HS-5 (cell line): ENCODE results near the gene CTAGE8.
"Not testable (repeated sequence)": the region's sequence is repeated elsewhere in the genome, so short reads cannot be mapped to it uniquely, and the experiment has no call there.

Experiments used
- DNase-seq: peaks from one replicate; pipeline ENCODE4 v3.0.0-alpha.2; 2012; ENCODE audit warnings: low read depth

CTAGE8 gene

DNA sequence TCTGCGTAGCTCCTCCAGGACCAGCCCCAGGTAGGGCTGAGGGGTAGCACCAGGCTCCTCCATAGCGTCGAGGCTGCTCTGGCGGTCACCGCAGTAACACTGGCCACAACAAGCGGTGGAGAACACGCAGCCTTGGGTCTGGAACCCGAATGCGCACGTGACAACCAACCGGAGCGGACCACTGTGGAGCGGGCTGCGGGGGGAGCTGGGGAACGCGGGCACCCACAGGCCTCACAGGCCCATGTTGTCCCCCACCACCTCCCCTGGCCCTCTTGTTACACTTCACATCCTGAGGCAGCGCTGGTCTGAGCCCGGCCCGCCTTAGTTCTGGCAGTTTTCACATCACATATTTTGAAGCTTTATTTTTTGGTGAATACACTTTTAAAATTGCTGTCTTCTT, at the start of gene CTAGE8:
Gene CTAGE8 (minus strand): TSS at position 101 of the 400 bp plus-strand sequence. CDS start 38 bp downstream, at position 63.
- DNase-seq: not testable (repeated sequence)

- not testable (repeated sequence) for DNase-seq
Measured at GRCh38 chr7:144317537-144317936, 48.4 kb upstream of the CTAGE8 start.

DNA sequence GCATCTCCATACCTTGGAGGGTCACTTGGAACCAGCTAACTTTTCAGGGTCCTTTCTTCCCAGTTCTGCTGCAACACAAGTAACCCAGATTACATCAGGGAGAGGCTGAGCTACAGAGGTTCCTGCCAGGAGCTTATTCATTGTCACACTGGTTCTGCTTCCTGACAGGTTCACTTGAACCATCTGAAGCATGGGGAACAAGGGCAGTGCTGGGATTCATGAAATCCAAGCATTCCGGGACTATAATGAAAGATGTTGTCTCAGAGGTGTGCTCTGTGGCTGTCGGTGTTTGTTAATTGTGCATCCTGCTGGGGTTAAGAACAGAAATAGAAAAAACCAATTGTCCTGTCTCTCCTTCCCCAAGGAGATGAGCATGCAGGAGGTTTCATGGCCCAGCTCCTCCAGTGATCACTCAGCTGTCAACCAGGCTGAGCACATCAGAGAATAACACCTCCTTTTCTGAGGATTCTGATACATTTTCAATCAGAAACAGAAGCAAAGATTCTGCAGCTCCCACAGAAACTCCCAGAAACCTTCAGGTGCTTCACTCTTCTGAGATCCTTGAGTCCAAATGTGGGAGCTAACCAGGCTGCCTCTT, 42.9 kb upstream of the CTAGE8 start, which contains the start of gene OR2A1:
Gene OR2A1 (plus strand): TSS at position 548 of the 598 bp plus-strand sequence. CDS start 5,706 bp downstream, outside the sequence.
- DNase-seq: not testable (repeated sequence)

DNA sequence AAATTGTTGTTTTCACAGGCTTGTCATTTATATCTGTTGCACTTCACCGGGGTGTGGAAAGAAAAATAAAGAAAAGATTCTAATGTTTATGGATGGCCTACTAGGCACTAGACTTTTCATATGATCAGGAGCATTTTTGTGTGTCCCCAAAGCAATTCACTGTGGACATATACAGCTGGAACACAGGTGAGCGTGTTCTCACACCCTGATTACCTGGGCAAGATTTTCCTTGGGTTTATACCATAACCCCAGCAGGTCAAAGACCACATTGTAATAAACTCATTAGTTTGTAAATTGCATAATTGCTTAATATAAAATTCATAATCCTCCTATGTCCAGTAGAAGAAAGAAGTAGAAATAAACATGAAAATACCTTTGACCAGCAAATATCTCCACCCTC, 42.1 kb upstream of the CTAGE8 start:
- not testable (repeated sequence) for DNase-seq

- DNase-seq: not testable (repeated sequence)
Measured at GRCh38 chr7:144309702-144310101, 40.6 kb upstream of the CTAGE8 start.

GRCh38 chr7:144305156-144305555, 36.1 kb upstream of the CTAGE8 start:
- not testable (repeated sequence) for DNase-seq

DNA sequence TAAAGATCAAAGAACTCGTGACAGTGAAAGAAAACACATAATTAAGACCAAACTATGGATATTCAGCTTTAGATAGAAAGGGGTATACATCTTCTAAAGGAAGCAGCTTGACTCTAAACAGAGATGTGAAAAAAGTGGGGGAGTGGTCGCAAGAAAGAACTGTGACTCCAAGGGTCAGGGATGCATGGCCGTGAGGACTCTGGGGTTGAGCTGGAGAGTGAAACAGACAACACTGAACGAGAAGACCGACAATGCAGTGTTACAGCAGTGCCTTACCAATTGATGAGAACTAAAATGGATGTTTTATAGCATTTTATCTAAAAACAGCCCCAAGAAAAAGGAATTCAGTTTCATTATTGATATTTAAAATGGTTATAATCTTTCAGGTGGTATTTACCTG, 34.5 kb upstream of the CTAGE8 start:
- DNase-seq: not testable (repeated sequence)

DNA sequence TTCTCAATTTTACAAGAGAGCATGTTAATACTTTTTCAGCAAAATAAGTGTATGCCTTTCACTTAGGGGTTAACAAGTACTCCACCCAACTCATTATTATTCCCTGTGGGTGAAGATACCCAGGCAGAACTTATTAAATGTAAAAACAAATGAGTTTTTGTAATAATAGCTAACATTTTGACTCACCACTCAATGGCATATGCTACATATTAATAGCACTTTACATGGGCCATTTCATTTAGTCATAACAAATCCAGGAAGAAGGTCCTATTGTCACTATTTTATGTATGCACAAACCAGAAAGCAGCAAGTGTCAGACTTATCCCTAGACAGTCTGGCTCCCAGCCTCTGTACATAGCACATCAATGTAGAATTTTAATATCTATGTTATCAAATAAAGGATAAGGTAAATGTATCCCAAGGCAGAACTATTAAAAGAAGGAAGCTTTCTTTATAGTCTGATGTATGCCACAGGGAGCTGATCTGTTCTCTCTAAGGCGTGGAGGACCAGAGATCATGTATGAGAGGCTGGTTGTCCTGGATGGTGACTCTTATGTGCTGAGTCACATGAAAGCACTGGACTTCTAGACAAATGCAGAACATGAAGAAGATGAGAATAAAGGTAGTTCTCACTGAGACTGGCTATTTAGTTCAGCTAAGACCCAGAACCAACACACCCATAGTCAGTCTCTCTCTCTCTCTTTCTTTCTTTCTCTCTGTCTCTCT, 33.7 kb upstream of the CTAGE8 start:
- not testable (repeated sequence) for DNase-seq

DNA sequence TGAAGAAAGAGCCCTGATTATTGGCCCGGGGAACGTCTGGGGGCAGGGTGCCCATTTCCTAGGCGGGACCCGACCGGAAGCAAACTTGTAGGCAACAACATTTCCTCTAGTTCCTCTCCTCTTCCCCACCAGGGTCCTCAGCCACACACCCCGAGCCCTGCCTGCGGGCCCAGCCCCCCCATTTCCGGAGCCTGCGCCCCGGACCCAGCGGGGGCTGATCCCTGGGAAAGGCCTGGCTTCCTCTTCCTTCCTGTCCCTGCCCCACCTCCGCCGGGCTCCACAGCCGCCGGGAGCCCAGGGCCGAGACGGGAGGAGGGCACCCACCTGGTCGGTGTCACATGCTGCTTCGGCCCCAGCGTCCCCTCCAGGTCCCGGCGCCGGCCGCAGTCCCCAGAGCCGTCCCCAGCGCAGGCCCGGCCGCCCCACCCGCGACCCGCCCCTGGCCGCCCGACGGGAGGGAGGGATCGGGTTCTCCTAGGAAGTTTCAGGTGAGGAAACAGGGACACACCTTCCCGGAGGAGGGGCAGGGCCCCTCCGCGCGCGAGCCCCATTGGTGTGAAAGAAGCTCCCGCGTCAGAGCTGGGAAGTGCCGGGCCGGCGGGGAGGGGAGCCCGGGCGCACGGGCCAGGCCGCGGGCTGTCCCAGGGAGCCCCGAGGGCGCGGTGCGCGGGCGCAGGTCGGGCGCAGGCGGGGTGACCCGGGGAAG, 24.9 kb upstream of the CTAGE8 start:
- DNase-seq: not testable (repeated sequence)

- DNase-seq: not testable (repeated sequence)
Measured at GRCh38 chr7:144292384-144293161, 23.5 kb upstream of the CTAGE8 start.

DNA sequence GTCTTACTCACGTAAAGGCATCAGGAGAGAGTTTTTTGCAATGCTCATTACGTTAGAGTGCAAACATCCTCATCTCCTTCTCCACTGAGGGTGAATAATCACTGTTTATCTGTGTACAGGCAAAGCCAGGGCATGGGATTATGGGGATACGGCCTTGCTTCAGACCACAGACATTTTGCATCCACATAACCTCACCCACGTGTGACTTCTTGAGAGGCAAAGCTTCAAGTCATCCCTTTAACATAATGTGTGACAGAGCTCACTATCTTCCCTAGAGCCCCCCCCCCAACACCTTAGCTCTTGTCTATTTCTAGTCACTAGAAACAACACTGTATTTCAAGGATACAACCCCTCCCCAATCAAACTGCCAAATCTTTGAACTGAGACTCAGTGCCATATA, 22.5 kb upstream of the CTAGE8 start:
- not testable (repeated sequence) for DNase-seq

- not testable (repeated sequence) for DNase-seq
Measured at GRCh38 chr7:144287171-144287784, 18.2 kb upstream of the CTAGE8 start.

- not testable (repeated sequence) for DNase-seq
Measured at GRCh38 chr7:144283716-144284115, 14.6 kb upstream of the CTAGE8 start.

DNA sequence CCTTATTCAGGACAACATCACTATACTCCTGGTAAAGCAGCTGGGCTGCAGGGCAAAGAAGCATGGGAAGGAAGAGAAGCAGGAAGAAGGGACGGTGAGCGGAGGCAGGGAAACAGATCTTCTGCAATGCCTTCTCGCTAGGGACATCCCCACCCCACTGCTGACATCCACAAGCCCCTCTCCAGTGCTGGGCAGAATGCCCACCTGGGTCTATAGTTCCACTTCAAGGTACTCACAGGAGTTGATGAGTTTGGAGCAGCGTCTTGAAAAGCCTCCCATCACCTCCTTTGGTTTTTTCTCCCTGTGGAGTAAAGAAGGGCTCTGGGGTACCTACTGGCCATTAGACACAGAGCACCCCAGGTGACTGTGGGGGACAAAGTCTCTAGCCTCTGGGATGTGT, 13.4 kb upstream of the CTAGE8 start:
- DNase-seq: not testable (repeated sequence)

DNA sequence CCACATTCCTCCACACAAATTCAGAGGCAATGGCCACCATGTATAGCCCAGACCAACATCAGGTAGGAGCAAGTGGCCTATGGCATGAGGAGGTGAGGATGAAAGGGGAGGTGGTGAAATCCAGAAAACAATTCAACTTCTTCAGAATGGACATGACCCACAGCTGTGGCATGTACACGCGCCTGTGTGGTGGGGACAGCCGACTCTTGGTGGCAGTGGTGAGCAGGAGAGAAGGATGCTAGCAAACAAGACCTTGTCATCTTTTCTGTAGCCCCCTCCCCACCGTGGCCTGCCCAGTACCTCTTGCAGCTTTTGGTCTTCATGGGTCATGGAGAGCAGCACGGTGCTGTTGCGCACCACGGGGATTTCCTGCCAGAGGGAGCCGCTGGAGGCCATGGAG, 12.9 kb upstream of the CTAGE8 start:
- DNase-seq: not testable (repeated sequence)

DNA sequence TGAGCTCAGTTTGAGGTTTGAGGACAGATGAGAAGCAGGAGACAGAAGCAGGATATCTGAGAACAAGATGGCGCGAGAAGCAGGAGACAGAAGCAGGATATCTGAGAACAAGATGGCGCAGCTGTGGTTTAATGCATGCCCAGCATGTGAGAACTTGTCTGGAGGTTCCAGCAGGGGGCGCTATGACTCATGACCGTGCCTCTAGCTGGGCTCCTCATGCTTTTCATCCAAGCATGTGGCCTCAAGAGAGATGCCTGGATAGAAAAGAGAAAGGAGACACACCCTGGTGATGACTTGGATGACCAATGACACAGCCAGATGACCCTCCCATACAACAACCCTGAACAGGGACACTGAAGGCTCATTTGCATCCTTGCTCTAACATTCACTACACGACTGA, 10.9 kb upstream of the CTAGE8 start:
- not testable (repeated sequence) for DNase-seq

GRCh38 chr7:144275281-144275680, 6.2 kb upstream of the CTAGE8 start:
- not testable (repeated sequence) for DNase-seq

DNA sequence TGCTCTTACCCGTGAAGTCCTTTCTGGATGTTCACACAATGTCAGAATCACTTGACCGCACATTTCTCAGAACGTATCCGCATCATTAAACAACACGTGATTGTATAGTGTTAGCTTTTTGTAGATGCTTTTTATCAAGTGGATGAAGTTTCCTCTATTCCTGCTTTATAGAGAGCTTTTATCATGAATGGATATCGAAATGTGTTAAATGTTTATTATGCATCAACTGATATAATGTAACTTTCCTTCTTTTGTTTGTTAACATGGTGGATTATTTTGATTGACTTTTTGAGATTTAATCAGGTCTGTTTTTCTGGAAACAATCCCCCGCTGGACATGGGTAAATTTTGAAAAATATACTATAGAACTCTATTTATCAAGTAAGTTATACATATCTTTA, 4.4 kb downstream of the CTAGE8 start, which contains the start of gene OR2A7:
Gene OR2A7 (minus strand): TSS at position 101 of the 400 bp plus-strand sequence. CDS start 5,164 bp downstream, outside the sequence.
- DNase-seq: not testable (repeated sequence)

- not testable (repeated sequence) for DNase-seq
Measured at GRCh38 chr7:144262128-144262527, 7.0 kb downstream of the CTAGE8 start.

- not testable (repeated sequence) for DNase-seq
Measured at GRCh38 chr7:144259067-144259466, 10.0 kb downstream of the CTAGE8 start.

- no peak for DNase-seq
Measured at GRCh38 chr7:144256112-144256511, 13.0 kb downstream of the CTAGE8 start.
